Stimulated activated CD4-positive, alpha-beta T cell treated with anti-CD3 and anti-CD28 coated beads, Interleukin-2, amount 100 ng/mL, for 48 hours (primary cell): ENCODE data around the gene JUP.

ENCODE experiments used
- DNase-seq, 2 donors: peaks; one replicate each; pipeline ENCODE4 v3.0.0-alpha.2; 2020

JUP gene

GRCh38 chr17:41711669-41712400 lies 74.7 kb downstream of the JUP start, which contains the start of gene GAST:
GAST (plus strand) TSS chr17:41712331; CDS start chr17:41715437, 3,106 bp downstream.
- no peak for DNase-seq

- no peak for DNase-seq
Observed at GRCh38 chr17:41710472-41711090, 75.9 kb downstream of the JUP start.

DNA sequence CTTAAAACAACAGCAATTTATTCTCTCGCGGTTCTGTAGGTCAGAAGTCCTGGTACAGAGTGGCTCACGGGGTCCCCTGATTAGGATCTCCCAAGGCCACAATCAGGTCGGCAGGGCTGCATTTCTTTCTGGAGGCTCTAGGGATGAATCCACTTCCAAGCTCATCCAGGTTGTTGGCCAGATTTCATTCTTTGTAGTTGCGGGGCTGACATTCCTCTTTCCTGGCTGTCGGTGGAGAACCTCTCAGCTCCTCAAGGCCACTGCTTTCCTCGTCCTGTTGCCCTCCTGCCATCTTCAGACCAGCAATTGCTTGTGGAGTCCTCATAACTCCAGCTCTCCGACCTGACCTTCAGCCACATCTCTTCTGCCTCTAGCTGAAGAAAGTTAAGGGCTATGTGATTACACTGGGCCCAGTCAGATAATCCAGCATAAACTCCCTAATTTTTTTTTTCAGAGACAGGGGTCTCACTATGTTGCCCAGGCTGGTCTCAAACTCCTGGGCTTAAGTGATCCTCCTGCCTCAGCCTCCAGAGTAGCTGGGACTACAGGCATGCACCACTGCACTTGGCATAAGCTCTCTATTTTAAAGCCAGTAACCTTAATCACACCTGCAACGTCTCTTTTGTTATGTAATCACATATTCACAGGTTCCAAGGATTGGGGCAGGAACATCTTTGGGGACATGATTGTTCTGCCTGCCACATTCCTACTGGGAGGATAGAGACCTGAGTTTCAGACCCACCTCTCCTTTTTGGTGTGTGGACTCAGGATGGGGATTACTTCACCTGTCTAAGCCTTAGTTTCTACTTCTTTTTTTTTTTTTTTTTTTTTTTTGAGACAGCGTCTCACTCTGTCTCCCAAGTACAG lies 78.5 kb downstream of the JUP start:
- no peak for DNase-seq

GRCh38 chr17:41705271-41705991 lies 81.1 kb downstream of the JUP start:
- no peak for DNase-seq
